NCI-H2227 (cell line): ENCODE results near the gene RELL2.

Experiments used
- DNase-seq: peaks from one replicate; lab custom pipeline; 2025; ENCODE audit not compliant: unreplicated experiment; lab: John Stamatoyannopoulos, UW

Gene RELL2

GRCh38 chr5:141618804-141619554 lies 17.8 kb upstream of the RELL2 start, which contains the start of gene DIAPH1:
Gene DIAPH1 (minus strand): TSS chr5:141619000. CDS start chr5:141618914, 86 bp downstream.
- peak; percentile 96 for DNase-seq

GRCh38 chr5:141623186-141623585 lies 13.6 kb upstream of the RELL2 start:
- DNase-seq, result no peak

GRCh38 chr5:141623611-141624010 lies 13.2 kb upstream of the RELL2 start:
- DNase-seq, result no peak

GRCh38 chr5:141628175-141628788 lies 8.5 kb upstream of the RELL2 start:
- no peak for DNase-seq

DNA sequence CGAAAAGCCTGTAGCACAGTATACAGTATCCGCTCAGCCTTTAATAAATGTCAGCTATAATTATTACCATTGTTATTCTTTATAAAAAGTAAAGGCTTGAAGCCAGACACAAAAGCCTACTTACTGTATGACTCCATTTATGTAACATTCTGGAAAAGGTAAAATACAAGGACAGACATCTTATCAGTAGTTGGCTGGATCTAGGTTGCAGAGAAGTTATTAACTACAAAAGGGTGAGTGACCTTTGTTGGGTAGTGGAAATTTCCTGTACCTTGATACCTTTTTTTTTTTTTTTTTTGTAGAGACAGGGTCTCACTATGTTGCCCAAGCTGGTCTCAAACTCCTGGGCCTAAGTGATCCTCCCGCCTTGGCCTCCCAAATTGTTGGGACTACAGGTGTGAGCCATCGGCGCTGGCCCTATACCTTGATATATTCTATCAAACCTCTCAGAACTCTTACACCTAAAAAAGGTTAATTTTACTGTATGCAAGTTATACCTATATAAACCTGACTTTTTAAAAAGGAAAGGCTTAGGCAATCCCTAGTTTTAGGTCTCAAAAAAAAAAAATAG lies 6.1 kb upstream of the RELL2 start:
- DNase-seq, result no peak

DNA sequence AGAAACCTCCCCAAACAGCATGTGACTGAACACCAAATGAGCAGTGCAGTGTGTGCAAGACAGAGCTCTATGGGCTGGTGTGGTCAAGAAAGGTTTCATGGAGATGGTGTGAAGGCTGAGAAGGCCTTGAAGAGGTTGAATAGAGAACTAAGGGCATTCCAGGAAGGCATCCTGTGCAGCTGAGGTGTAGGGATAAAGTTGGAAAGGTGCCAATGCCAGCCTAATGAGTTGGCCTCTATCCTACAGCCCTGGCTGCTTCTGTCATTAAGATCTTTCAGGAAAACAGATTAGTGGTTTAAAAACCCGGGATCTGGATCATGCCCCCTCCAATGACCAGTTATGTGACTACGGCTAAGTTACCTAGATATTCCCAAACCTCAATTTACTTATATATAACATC lies 4.1 kb upstream of the RELL2 start:
- peak; percentile 2 for DNase-seq

GRCh38 chr5:141633871-141634561 lies 2.8 kb upstream of the RELL2 start:
- DNase-seq, result no peak

- no peak for DNase-seq
These were observed 2.1 kb upstream of the RELL2 start for GRCh38 chr5:141634720-141635119.

GRCh38 chr5:141635646-141636045 lies 1.2 kb upstream of the RELL2 start:
- DNase-seq, result no peak

- DNase-seq, result no peak
These were observed 738 bp upstream of the RELL2 start for GRCh38 chr5:141636106-141636412.

- DNase-seq, result peak; percentile 55
These were observed 448 bp downstream of the RELL2 start for GRCh38 chr5:141637123-141637766.

DNA sequence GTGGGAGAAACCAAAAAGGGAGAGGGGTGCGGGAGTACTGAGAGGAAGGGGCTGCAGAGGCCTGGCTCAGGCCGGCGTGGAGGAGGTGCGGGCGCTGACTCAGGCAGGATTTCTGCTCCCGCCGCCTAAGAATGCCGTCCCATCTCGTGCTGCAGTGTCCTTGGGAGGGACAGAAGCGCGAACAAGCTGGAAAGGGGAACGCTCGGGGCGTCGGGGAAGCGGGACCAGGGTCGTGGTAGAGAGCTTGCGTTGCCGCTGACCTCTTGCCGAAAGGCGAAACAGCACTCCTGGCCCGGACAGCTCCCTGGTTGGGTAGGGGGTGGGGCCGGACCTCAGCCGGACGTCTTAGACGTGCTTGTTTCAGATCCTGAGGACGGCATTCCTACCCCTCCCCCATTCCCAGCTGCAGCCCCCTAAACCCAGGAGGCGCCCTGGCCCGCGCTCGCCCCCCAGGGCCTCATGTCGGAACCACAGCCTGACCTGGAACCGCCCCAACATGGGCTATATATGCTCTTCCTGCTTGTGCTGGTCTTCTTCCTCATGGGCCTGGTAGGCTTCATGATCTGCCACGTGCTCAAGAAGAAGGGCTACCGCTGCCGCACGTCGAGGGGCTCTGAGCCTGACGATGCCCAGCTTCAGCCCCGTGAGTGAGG lies 1.1 kb downstream of the RELL2 start:
- DNase-seq, result peak; percentile 59

GRCh38 chr5:141638771-141639170 lies 2.0 kb downstream of the RELL2 start:
- no peak for DNase-seq

- no peak for DNase-seq
These were observed 2.7 kb downstream of the RELL2 start for GRCh38 chr5:141639357-141640050.

DNA sequence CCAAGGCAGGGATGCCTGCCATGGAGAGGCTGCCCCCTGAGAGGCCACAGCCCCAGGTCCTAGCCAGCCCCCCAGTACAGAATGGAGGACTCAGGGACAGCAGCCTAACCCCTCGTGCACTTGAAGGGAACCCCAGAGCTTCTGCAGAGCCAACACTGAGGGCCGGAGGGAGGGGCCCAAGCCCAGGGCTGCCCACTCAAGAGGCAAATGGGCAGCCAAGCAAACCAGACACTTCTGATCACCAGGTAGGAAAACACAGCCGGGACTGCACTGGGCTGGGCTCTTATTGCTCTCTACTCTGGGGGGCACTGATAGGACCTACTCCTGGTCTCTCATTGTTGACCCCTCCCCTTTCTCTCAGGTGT lies 3.2 kb downstream of the RELL2 start:
- DNase-seq, result no peak

- DNase-seq, result no peak
These were observed 3.9 kb downstream of the RELL2 start for GRCh38 chr5:141640698-141641097.

GRCh38 chr5:141641634-141642267 lies 5.0 kb downstream of the RELL2 start:
- DNase-seq, result no peak

GRCh38 chr5:141646026-141646425 lies 9.2 kb downstream of the RELL2 start:
- DNase-seq, result no peak

- DNase-seq, result no peak
These were observed 10.4 kb downstream of the RELL2 start for GRCh38 chr5:141647242-141647641.

- no peak for DNase-seq
These were observed 11.1 kb downstream of the RELL2 start for GRCh38 chr5:141647851-141648250.
